Nucleus accumbens (tissue), 56 donors: ENCODE data around the gene ANKHD1.

Source experiments
- DNase-seq, 56 donors: peaks; one replicate each; lab custom pipeline; 2025; lab: John Stamatoyannopoulos, UW

Gene ANKHD1

GRCh38 chr5:140367256-140368013 is 34.2 kb upstream of the ANKHD1 start:
- no peak for DNase-seq

GRCh38 chr5:140371356-140372151 is 30.1 kb upstream of the ANKHD1 start:
- DNase-seq: no peak

GRCh38 chr5:140372971-140373487 is 28.6 kb upstream of the ANKHD1 start:
- peak in 46 of 56 donors; percentile 6 to 79 (median 38) for DNase-seq

GRCh38 chr5:140381351-140381750 is 20.3 kb upstream of the ANKHD1 start:
- no peak for DNase-seq

GRCh38 chr5:140381972-140382371 is 19.7 kb upstream of the ANKHD1 start:
- no peak for DNase-seq

- no peak for DNase-seq
Measured at GRCh38 chr5:140382866-140383265, 18.8 kb upstream of the ANKHD1 start.

GRCh38 chr5:140383300-140383699 is 18.3 kb upstream of the ANKHD1 start:
- no peak for DNase-seq

GRCh38 chr5:140388052-140388451 is 13.6 kb upstream of the ANKHD1 start:
- no peak for DNase-seq

GRCh38 chr5:140391312-140391711 is 10.3 kb upstream of the ANKHD1 start:
- no peak for DNase-seq

GRCh38 chr5:140391732-140392131 is 9.9 kb upstream of the ANKHD1 start:
- no peak for DNase-seq

- no peak for DNase-seq
Measured at GRCh38 chr5:140393738-140394137, 7.9 kb upstream of the ANKHD1 start.

- no peak for DNase-seq
Measured at GRCh38 chr5:140398379-140398811, 3.2 kb upstream of the ANKHD1 start.

- no peak for DNase-seq
Measured at GRCh38 chr5:140399979-140400729, 1.5 kb upstream of the ANKHD1 start.

GRCh38 chr5:140400730-140401361 is 787 bp upstream of the ANKHD1 start:
- peak; percentile 81 to 99 (median 95) for DNase-seq

- DNase-seq: peak in 35 of 56 donors; percentile 1 to 51 (median 25)
Measured at GRCh38 chr5:140402258-140403074, 833 bp downstream of the ANKHD1 start.

- DNase-seq: no peak
Measured at GRCh38 chr5:140403613-140404012, 2.0 kb downstream of the ANKHD1 start.

GRCh38 chr5:140408750-140409241 is 7.2 kb downstream of the ANKHD1 start:
- no peak for DNase-seq

- no peak for DNase-seq
Measured at GRCh38 chr5:140413230-140413629, 11.6 kb downstream of the ANKHD1 start.

- no peak for DNase-seq
Measured at GRCh38 chr5:140417235-140417634, 15.6 kb downstream of the ANKHD1 start.
